Suprapubic skin (tissue), 4 donors: Measurements from ENCODE around the gene NEK10. TPM values are rescaled to one million over a fixed set of nuclear protein-coding genes. Genes with fewer than 3 reads are reported as not detected.
"Not testable (repeated sequence)": the region's sequence is repeated elsewhere in the genome, so short reads cannot be mapped to it uniquely, and the experiment has no call there.

Source experiments
- DNase-seq, 2 donors: peaks; one replicate each; pipeline ENCODE4 v3.0.0-alpha.2; 2019; ENCODE audit warnings: low spot score in 2 of 2
- H3K27ac ChIP-seq: fragments of 200-600 bp; sonication (generic); one replicate; pipeline ENCODE4 v1.5.1; 2019
- H3K27me3 ChIP-seq: fragments of 200-600 bp; sonication (generic); one replicate; pipeline ENCODE4 v1.5.1; 2019
- H3K36me3 ChIP-seq: fragments of 200-600 bp; sonication (generic); one replicate; pipeline ENCODE4 v1.5.1; 2019
- H3K4me1 ChIP-seq: fragments of 200-600 bp; sonication (generic); one replicate; pipeline ENCODE4 v1.5.1; 2019
- H3K4me3 ChIP-seq: fragments of 200-600 bp; sonication (generic); one replicate; pipeline ENCODE4 v1.5.1; 2019; ENCODE audit warnings: mild to moderate bottlenecking
- H3K9me3 ChIP-seq: fragments of 200-600 bp; sonication (generic); one replicate; pipeline ENCODE4 v1.5.1; 2019
- EP300 ChIP-seq: sonication (generic); formaldehyde crosslinking; IDR thresholded peaks from one replicate; pipeline ENCODE4 v1.6.1; 2017; ENCODE audit warnings: antibody characterized with exemption
- POLR2A ChIP-seq, 2 donors: fragments of 450-650 bp; IDR thresholded peaks; one replicate each; pipeline ENCODE4 v1.6.1; 2017; ENCODE audit warnings: antibody characterized with exemption in 2 of 2, mild to moderate bottlenecking in 2 of 2, moderate library complexity in 2 of 2
- POLR2AphosphoS5 ChIP-seq, 3 donors: sonication (generic); formaldehyde crosslinking; IDR thresholded peaks; one replicate each; pipeline ENCODE4 v1.6.1; 2017; ENCODE audit warnings: antibody characterized with exemption in 3 of 3
- WGBS: methylation state at CpG from one replicate; pipeline ENCODE4 v1.1.5; 2018; 5-methylcytosine and 5-hydroxymethylcytosine counted together
- total RNA-seq, 4 donors: library from RNA; depleted of rRNA; stranded (reverse); fragments of >200 nt; gene quantifications; one replicate each; pipeline ENCODE4 v1.1.0, GENCODE V29; 2016
- TF ChIP-seq, protein P1 (sequence below), 2 donors: fragments of 200-600 bp in 1 of 2; fragments of 450-650 bp in 1 of 2; sonication (generic) in 1 of 2; IDR thresholded peaks; one replicate each; pipeline ENCODE4 v1.5.1; 2016 to 2019; ENCODE audit warnings: antibody characterized with exemption in 2 of 2, mild to moderate bottlenecking in 1 of 2, moderate library complexity in 1 of 2

Gene NEK10
- total RNA-seq, 4 donors from 2014 or later: 2.4 to 3.4 (median 3.0) TPM; not detected in 1

GRCh38 chr3:27311400-27311799 lies 57.8 kb downstream of the NEK10 start:
- H3K27me3 ChIP-seq: no peaks in the 10 kb centered on the region
- 63% methylated on average over 5 of the region's 5 CpGs for whole genome bisulfite sequencing
- H3K9me3 ChIP-seq: no peaks in the 10 kb centered on the region
- H3K4me3 ChIP-seq: no peak overlapping the region
- no peak for TF ChIP-seq POLR2A (IDR thresholded peaks at IDR 0.05)
- TF ChIP-seq EP300: no peak
- no peak for TF ChIP-seq POLR2AphosphoS5 (IDR thresholded peaks at IDR 0.05)
- TF ChIP-seq, protein P1, sequence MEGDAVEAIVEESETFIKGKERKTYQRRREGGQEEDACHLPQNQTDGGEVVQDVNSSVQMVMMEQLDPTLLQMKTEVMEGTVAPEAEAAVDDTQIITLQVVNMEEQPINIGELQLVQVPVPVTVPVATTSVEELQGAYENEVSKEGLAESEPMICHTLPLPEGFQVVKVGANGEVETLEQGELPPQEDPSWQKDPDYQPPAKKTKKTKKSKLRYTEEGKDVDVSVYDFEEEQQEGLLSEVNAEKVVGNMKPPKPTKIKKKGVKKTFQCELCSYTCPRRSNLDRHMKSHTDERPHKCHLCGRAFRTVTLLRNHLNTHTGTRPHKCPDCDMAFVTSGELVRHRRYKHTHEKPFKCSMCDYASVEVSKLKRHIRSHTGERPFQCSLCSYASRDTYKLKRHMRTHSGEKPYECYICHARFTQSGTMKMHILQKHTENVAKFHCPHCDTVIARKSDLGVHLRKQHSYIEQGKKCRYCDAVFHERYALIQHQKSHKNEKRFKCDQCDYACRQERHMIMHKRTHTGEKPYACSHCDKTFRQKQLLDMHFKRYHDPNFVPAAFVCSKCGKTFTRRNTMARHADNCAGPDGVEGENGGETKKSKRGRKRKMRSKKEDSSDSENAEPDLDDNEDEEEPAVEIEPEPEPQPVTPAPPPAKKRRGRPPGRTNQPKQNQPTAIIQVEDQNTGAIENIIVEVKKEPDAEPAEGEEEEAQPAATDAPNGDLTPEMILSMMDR (IDR thresholded peaks at IDR 0.05): no peak
- no peak for DNase-seq
- H3K4me1 ChIP-seq: no peaks in the 10 kb centered on the region
- no peak overlapping the region for H3K27ac ChIP-seq
- no peaks in the 10 kb centered on the region for H3K36me3 ChIP-seq

DNA sequence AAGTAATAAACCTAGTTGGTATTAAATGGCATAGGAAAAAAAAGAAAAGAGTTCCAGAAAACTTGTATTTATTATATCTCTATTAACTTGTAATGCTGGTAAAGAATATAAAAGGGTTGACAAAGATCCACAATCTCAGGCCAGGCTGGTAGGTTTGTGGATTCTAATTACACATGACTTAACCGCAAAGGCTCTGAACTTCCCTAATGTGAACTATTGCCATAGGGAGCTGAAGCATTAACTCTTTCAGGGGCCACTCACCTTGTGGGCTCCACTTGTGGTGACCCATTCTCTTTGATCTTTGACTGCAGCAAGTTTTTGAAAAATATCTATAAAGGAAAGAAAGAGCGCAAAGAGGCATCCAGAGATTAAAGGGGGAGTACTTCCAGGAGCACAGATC lies 58.5 kb downstream of the NEK10 start:
- Histone ChIP-seq H3K9me3 (no peaks in the 10 kb centered on the region), H3K36me3 (no peaks in the 10 kb centered on the region), H3K4me1 (no peaks in the 10 kb centered on the region), H3K27me3 (no peaks in the 10 kb centered on the region), H3K27ac (no peak overlapping the region), H3K4me3 (no peak overlapping the region)
- no peak for TF ChIP-seq POLR2A (IDR thresholded peaks at IDR 0.05)
- DNase-seq: no peak
- WGBS: 72% methylated on average over 2 of the region's 2 CpGs

DNA sequence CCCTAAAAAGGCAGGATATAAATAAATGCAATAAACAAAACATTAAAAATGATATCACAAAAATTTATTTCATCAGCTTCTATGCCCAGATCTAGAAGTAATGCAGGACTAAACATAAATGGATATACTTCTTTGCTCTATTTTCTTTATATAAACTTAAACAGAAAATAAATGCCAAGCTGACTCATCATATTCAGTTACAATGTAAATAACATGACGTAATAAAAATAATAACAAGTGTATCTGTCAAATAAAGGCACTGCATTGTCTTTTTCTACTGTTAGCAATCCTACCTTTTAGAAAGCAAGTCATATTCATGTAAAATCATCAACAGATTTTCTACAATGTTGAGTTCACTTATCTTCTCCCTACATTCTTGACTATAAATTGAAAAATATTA lies 61.6 kb downstream of the NEK10 start:
- DNase-seq: no peak
- 80% methylated on average over 1 of the region's 1 CpG for WGBS
- H3K4me1 ChIP-seq: no peaks in the 10 kb centered on the region
- no peaks in the 10 kb centered on the region for H3K27me3 ChIP-seq
- H3K36me3 ChIP-seq: no peaks in the 10 kb centered on the region
- no peak overlapping the region for H3K27ac ChIP-seq
- TF ChIP-seq, protein P1 (IDR thresholded peaks at IDR 0.05): no peak
- TF ChIP-seq POLR2A (IDR thresholded peaks at IDR 0.05) (no peak), POLR2AphosphoS5 (IDR thresholded peaks at IDR 0.05) (no peak)
- no peaks in the 10 kb centered on the region for H3K9me3 ChIP-seq
- H3K4me3 ChIP-seq: no peak overlapping the region

GRCh38 chr3:27302891-27303290 lies 66.3 kb downstream of the NEK10 start:
- DNase-seq: no peak
- no peaks in the 10 kb centered on the region for H3K36me3 ChIP-seq
- no peaks in the 10 kb centered on the region for H3K27me3 ChIP-seq
- H3K4me1 ChIP-seq: no peaks in the 10 kb centered on the region
- H3K27ac ChIP-seq: no peak overlapping the region
- no peak for TF ChIP-seq POLR2A (IDR thresholded peaks at IDR 0.05)
- TF ChIP-seq, protein P1 (IDR thresholded peaks at IDR 0.05): no peak
- no peak for TF ChIP-seq EP300
- TF ChIP-seq POLR2AphosphoS5 (IDR thresholded peaks at IDR 0.05): no peak
- WGBS: 42% methylated on average over 1 of the region's 1 CpG
- H3K4me3 ChIP-seq: no peak overlapping the region
- peaks cover 9% of the 10 kb centered on the region for H3K9me3 ChIP-seq

GRCh38 chr3:27298981-27299380 lies 70.2 kb downstream of the NEK10 start:
- not testable (repeated sequence) for H3K4me1 ChIP-seq, H3K36me3 ChIP-seq, H3K27ac ChIP-seq, H3K9me3 ChIP-seq, H3K27me3 ChIP-seq, H3K4me3 ChIP-seq, DNase-seq
- WGBS: 86% methylated on average over 2 of the region's 2 CpGs

DNA sequence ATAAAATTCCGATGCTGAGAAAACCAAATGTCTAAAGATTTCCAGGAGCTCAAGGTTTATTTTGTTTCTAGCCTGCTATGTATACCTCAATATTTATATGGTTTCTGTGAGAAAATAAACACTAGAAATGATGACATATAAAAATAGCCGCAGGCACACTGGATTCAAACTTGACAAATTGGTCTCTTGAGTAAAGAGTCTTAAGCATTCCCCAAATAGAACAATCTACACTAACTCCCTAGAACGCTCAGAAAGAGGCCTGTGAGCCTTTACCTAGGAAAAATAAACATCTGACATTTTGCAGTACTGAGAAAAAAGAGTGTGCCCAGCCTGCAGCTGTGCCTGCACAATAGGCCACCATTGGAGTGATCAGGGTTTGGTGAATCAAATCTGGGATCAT lies 75.2 kb downstream of the NEK10 start:
- Histone ChIP-seq H3K4me1 (no peaks in the 10 kb centered on the region), H3K36me3 (no peaks in the 10 kb centered on the region), H3K4me3 (no peak overlapping the region), H3K9me3 (peaks cover 8% of the 10 kb centered on the region), H3K27ac (no peak overlapping the region), H3K27me3 (no peaks in the 10 kb centered on the region)
- 69% methylated on average over 3 of the region's 3 CpGs for WGBS
- DNase-seq: no peak
- no peak for TF ChIP-seq POLR2AphosphoS5 (IDR thresholded peaks at IDR 0.05)
- no peak for TF ChIP-seq EP300
- TF ChIP-seq POLR2A (IDR thresholded peaks at IDR 0.05): no peak
- TF ChIP-seq, protein P1 (IDR thresholded peaks at IDR 0.05): no peak
